AG04449 (cell line): ENCODE results near the gene ZNF865.

ENCODE experiments used
- CTCF ChIA-PET: fragments of 350-600 bp; formaldehyde crosslinking; extraction: SDS; loops from one replicate; lab custom pipeline; 2021; ENCODE audit warnings: antibody characterized with exemption; lab: Yijun Ruan, JAX
- POLR2A ChIA-PET: fragments of 400-600, 350-600 bp; formaldehyde crosslinking; extraction: SDS; loops from one replicate; lab custom pipeline; 2020; ENCODE audit warnings: antibody characterized with exemption, inconsistent platforms; lab: Yijun Ruan, JAX
- DNase-seq: peaks from one replicate; pipeline ENCODE4 v3.0.0-alpha.2; 2010; ENCODE audit warnings: low read depth, low spot score
- H3K4me3 ChIP-seq: 2 replicates; pipeline ENCODE4 v1.5.1; 2011; ENCODE audit warnings: low read depth, mild to moderate bottlenecking, control low read depth, low read length
- CTCF ChIP-seq: IDR thresholded peaks from one replicate; pipeline ENCODE4 v1.5.1; 2011; ENCODE audit warnings: mild to moderate bottlenecking, moderate library complexity, low read length, control low read depth, inconsistent platforms; ENCODE audit not compliant: insufficient read depth; ENCODE audit errors: missing control alignments

The ZNF865 gene

DNA sequence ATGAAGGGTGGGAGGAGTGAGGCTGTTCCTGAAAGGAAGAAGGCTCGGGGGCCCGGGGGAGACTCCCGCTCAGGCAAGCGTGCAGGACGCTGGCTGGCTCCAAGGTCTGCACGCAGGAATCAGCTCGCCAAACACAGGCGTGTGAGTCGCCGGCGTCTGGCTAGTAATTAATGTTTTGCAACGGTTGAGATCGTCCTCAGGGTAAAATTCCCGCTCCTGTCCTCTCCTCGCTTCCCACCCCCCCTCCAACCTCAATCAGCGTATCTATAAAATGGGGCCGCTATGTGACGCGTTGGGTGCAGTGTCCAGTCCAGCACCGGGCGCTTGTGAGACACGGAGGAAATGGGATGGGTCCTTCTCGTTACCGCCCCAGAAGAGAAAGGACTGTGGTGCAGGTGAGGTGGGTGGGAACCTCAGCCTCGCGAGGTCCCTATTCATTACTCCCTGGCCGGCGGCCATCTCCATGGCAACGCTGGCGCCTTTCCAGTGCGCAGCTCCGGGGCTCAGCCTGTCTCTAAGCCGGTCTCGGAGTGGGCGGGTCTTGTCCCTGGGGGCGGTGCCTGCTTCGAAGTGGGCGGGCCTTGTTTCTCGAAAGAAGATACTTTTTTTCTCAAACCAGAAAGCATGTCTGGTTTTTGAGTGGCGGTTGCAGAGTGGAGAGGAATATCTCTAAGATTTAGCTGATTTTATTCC is 18.3 kb upstream of the ZNF865 start:
- DNase-seq: no peak
- TF ChIP-seq CTCF: no peak
- POLR2A ChIA-PET: interaction anchor here (0.6 to 0.7 kb wide), 2 partner anchors 12 to 29 kb away, joined by 3 read pairs; partner anchors contain the start of gene FIZ1
- CTCF ChIA-PET: interaction anchor here (0.6 to 1.9 kb wide), 7 partner anchors 12 to 83 kb away, joined by 3 to 6 read pairs (median 4); partner anchors contain the start of genes FIZ1 and ZNF865
- peak overlapping the region; percentile 53 for H3K4me3 ChIP-seq

GRCh38 chr19:55588738-55589137 is 16.7 kb upstream of the ZNF865 start:
- no peak for DNase-seq
- POLR2A ChIA-PET: no interaction called here
- CTCF ChIA-PET: interaction anchor here (1.6 to 2.3 kb wide), 3 partner anchors 10 to 18 kb away, joined by 4 to 6 read pairs (median 6); partner anchors contain the start of genes FIZ1 and ZNF865
- TF ChIP-seq CTCF: no peak
- no peak overlapping the region for H3K4me3 ChIP-seq

DNA sequence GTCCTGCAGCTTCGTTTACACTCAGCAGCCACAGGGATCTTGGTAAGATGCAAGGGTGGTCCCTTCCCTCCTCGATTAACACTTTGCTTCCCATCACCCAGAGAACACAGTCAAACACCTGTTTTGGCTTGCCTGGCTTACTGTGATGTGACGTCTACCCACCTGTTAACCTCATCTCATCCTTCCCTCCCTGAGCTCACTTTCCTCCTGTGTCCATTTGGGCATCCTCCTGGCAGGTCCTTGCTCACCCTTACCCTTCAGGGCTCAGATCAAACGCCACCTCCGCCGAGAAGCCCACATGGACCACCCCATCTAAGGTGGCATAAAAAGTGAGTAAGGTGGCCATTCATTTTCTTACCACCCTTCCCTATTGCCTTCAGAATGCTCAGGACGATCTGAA is 15.3 kb upstream of the ZNF865 start:
- H3K4me3 ChIP-seq: no peak overlapping the region
- ChIA-PET POLR2A (no interaction called here), CTCF (interaction anchor here (2.3 kb wide), 1 partner anchor 16 kb away, joined by 6 read pairs; no protein-coding TSS in a partner anchor)
- DNase-seq: no peak
- no peak for TF ChIP-seq CTCF

GRCh38 chr19:55590617-55591016 is 14.8 kb upstream of the ZNF865 start:
- H3K4me3 ChIP-seq: no peak overlapping the region
- no peak for TF ChIP-seq CTCF
- DNase-seq: no peak
- ChIA-PET POLR2A (no interaction called here), CTCF (interaction anchor here (2.3 kb wide), 1 partner anchor 16 kb away, joined by 6 read pairs; no protein-coding TSS in a partner anchor)

DNA sequence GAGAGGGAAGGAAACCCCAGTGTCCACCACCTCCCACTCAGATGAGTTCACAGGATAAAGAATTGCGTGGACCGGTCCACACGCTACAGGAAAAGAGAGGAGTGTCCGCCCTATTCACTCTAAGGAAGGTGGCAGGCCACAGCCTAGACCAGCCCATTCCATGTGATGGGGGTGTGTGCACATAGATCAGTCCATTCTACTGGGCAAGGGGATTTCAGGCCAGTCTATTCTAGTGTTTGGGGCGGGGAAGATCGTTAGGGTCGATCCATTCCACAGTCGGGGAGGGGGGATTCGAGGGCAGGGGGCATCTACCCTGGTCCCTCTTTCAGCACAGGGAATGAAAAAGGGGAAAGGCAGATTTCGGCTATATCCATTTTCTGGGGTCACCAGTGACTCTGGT is 13.9 kb upstream of the ZNF865 start:
- CTCF ChIA-PET: no interaction called here
- no peak for DNase-seq
- H3K4me3 ChIP-seq: no peak overlapping the region
- TF ChIP-seq CTCF: no peak
- POLR2A ChIA-PET: no interaction called here

- no peak for TF ChIP-seq CTCF
- no peak for DNase-seq
- no peak overlapping the region for H3K4me3 ChIP-seq
- ChIA-PET CTCF (interaction anchor here (1.0 kb wide), 1 partner anchor 13 kb away, joined by 3 read pairs; the partner anchor contains the start of gene ZNF865), POLR2A (no interaction called here)
Measured at GRCh38 chr19:55592391-55593090, 12.9 kb upstream of the ZNF865 start.
